ENCODE measurements around the gene DSTYK.

DSTYK gene

DNA sequence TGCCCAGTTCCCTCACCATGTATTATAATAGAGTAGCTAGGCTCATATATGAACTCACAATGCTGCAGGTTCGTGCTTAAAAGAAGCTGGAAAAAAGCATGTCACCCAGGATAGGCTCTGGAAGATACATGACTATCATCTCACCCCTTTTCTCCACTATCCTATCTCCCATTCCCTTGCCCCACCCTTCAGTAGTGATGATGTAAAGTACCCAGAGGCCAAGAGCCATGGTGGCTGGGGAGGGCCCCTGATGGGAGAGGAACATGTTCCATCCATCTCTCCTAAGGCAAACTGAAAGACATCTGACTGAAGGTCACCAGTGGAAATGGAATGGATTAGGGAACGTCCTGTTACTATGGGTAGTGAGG lies 69.4 kb downstream of the DSTYK start:
- TF ChIP-seq, protein P1, sequence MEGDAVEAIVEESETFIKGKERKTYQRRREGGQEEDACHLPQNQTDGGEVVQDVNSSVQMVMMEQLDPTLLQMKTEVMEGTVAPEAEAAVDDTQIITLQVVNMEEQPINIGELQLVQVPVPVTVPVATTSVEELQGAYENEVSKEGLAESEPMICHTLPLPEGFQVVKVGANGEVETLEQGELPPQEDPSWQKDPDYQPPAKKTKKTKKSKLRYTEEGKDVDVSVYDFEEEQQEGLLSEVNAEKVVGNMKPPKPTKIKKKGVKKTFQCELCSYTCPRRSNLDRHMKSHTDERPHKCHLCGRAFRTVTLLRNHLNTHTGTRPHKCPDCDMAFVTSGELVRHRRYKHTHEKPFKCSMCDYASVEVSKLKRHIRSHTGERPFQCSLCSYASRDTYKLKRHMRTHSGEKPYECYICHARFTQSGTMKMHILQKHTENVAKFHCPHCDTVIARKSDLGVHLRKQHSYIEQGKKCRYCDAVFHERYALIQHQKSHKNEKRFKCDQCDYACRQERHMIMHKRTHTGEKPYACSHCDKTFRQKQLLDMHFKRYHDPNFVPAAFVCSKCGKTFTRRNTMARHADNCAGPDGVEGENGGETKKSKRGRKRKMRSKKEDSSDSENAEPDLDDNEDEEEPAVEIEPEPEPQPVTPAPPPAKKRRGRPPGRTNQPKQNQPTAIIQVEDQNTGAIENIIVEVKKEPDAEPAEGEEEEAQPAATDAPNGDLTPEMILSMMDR (conservative IDR thresholded peaks at IDR 0.05; ENCODE audit: low read length) = no peak
- no peak overlapping the region for H3K4me3 ChIP-seq (ENCODE audit: low read length)
- no peak for DNase-seq (ENCODE audit: low read depth)

DNA sequence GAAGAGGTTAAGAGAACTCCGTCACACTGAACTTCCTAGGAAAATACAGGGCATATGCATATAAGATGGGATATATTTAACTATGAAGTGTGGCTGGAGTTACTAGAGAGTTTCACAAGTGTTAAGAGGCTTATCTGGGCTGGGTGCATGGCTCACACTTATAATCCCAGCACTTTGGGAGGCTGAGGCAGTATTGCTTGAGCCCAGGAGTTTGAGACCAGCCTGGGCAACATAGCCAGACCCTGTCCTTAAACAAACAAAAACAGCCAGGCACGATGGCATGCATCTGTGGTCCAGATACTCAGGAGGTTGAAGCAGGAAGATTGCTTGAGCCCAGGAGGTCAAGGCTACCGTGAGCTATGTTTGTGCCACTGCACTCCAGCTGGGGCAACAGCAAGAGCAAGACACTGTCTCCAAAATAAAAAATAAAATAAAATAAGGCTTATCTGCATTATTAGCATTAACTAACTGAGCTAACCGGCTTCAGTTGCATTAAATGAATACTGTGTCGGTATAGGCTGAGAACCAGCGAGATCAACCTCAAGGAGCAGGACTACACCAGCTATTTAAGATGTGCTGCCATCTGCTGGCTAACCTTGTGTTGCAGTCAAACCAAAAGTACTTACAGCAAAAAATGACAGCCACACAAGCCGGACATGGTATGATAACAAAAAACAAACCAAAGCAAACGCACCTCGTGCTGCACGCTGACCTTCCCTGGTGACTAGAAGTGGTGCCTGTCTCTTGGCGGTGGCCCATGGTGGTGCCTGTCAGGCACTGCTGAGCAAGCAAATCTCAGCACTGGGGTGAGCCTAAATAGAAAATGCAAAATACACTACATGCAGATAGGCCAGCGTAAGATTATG lies 70.0 kb downstream of the DSTYK start:
- no peak overlapping the region for H3K4me3 ChIP-seq (ENCODE audit: low read length)
- DNase-seq (ENCODE audit: low read depth) = peak; percentile 84
- TF ChIP-seq, protein P1 (conservative IDR thresholded peaks at IDR 0.05; ENCODE audit: low read length) = peak; percentile 83

DNA sequence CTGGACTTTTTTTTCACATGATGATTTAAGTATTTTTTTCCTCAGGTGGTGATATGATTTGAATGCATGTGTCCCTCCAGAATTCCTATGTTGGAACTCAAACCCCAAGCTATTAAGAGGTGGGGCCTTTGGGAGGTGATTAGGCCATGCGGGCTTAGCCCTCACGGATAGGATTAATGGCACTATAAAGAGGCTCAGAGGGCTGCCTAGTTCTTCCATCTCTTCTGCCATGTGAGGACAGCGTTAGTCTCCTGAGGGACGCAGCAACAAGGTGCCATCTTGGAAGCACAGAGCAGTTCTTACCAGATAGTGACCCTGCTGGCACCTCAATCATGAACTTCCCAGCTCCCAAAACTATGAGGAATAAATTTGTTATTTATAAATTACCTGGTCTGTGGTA lies 71.4 kb downstream of the DSTYK start:
- TF ChIP-seq, protein P1 (conservative IDR thresholded peaks at IDR 0.05; ENCODE audit: low read length) = no peak
- no peak for DNase-seq (ENCODE audit: low read depth)
- no peak overlapping the region for H3K4me3 ChIP-seq (ENCODE audit: low read length)

DNA sequence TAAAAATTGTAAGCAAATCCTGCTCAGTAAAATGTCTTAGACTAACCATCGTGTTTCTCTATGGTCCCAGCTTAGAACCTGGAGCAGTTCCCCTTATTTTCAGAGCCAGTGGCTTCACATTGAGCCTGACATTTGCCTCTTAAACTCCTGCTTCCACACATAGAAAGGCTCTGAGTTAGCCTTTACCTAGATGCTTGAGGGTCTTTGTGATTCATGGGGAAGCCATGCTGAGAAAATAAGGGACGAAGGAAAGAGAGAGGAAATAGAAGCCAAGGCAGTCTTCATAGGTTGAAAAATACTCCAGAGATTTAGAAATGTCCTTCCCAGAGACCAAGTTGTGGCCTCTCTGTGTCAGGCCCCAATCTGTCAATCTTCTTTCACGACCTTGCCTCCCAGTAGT lies 73.6 kb downstream of the DSTYK start:
- TF ChIP-seq, protein P1 (conservative IDR thresholded peaks at IDR 0.05; ENCODE audit: low read length) = no peak
- DNase-seq (ENCODE audit: low read depth) = no peak
- H3K4me3 ChIP-seq (ENCODE audit: low read length) = no peak overlapping the region

DNA sequence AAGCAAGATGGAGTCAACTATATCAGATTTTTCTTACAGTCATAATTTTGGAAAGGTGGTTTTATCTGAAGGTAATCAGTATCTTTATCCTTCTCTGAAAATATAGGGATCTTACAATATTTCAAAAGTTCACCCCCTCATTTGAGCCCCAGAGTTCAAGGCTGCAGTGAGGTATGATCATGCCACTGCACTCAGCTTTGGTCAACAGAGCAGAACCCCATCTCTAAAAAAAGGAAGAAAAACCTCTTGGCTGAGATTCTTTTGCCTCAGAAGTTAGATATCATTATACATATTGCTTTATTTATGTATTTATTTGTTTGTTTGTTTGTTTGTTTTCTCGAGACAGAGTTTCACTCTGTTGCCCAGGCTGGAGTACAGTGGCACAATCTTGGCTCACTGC lies 78.2 kb downstream of the DSTYK start:
- H3K4me3 ChIP-seq (ENCODE audit: low read length) = no peak overlapping the region
- TF ChIP-seq, protein P1 (conservative IDR thresholded peaks at IDR 0.05; ENCODE audit: low read length) = no peak
- DNase-seq (ENCODE audit: low read depth) = no peak

DNA sequence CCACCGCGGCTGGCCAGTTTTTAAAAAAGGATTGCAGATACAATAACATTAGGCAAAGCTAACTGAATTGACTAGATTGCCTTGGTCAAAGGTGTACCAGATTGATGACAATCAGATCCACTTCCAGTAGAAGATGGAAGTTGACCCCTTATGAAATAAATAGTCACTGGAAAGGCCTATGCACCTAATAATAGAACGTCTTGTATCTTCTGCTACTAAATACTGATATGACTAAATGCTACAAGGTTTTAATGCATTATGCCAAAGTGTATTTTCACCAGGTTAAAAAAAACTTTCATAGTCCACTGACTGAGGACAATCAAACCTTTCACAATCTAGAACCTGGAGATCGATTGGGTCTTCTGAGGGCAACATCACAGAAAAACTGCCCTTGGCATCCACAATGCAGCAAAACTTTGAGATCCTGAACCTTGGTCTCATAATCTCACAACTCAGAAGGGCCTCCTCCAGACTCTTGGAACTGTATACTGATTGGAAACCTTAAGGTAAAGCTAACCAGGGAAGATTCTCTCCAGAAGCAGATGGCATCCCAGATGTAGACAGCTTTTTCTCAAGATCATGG lies 82.0 kb downstream of the DSTYK start:
- TF ChIP-seq, protein P1 (conservative IDR thresholded peaks at IDR 0.05; ENCODE audit: low read length) = no peak
- no peak for DNase-seq (ENCODE audit: low read depth)
- H3K4me3 ChIP-seq (ENCODE audit: low read length) = no peak overlapping the region

DNA sequence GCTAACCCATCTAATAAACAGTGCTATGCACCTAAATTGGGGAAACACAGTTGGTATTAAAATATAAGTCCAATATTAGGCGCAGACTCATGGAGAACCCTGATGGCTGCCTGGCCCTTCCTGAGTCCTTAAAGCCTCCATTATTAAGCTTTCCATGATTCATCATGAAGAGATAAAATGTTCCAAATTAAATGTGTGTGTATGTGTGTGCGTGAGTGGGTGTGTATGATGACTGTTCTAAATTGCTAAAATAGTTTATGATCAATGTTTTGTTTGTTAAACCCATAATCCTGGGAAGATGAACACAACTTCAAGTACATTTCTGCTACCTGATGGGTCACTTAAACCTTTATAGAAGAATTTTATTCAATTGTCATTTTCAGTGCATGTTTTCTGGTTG lies 83.5 kb downstream of the DSTYK start:
- H3K4me3 ChIP-seq (ENCODE audit: low read length) = no peak overlapping the region
- TF ChIP-seq, protein P1 (conservative IDR thresholded peaks at IDR 0.05; ENCODE audit: low read length) = no peak
- no peak for DNase-seq (ENCODE audit: low read depth)
